ENCODE measurements around the gene IP6K1. TPM values are rescaled to one million over a fixed set of nuclear protein-coding genes. Genes with fewer than 3 reads are reported as not detected.

IP6K1 gene
- polyA plus RNA-seq, 3 donors from 2014 or later, result 18.2 to 43.6 (median 23.7) TPM

DNA sequence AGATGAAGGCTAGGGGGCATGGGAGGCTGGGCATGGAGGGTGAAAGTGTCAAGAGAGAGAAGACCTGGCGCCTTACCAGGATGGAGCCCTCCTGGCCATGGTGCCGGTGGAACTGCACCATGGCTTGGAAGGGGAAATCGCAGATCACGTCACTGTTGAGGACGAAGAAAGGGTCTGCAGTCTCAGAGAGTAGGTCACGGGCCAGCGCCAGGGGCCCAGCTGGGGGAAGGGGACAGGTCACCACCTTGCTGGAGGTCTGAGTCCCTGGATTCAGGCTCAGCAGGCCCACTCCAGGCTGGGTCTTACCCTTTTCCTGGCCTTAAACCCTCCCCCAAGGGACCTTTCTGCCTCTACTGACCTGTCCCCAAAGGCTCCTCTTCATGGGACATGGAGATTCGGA lies 63.4 kb downstream of the IP6K1 start:
- Mint-ChIP-seq H3K4me3 (peak overlapping the region; percentile 92 to 95 (median 92)), H3K4me1 (peaks cover 37 to 44% of the 10 kb centered on the region in 2 donors), H3K9me3 (peaks cover 0 to 1% (median 0%) of the 10 kb centered on the region in 6 donors), H3K36me3 (no peaks in the 10 kb centered on the region), H3K27me3 (ENCODE audit: low read depth in 3 of 3) (peaks cover 4 to 11% (median 6%) of the 10 kb centered on the region in 3 donors), H3K27ac (peak overlapping the region; percentile 85 to 97 (median 94))
- DNase-seq, result no peak

DNA sequence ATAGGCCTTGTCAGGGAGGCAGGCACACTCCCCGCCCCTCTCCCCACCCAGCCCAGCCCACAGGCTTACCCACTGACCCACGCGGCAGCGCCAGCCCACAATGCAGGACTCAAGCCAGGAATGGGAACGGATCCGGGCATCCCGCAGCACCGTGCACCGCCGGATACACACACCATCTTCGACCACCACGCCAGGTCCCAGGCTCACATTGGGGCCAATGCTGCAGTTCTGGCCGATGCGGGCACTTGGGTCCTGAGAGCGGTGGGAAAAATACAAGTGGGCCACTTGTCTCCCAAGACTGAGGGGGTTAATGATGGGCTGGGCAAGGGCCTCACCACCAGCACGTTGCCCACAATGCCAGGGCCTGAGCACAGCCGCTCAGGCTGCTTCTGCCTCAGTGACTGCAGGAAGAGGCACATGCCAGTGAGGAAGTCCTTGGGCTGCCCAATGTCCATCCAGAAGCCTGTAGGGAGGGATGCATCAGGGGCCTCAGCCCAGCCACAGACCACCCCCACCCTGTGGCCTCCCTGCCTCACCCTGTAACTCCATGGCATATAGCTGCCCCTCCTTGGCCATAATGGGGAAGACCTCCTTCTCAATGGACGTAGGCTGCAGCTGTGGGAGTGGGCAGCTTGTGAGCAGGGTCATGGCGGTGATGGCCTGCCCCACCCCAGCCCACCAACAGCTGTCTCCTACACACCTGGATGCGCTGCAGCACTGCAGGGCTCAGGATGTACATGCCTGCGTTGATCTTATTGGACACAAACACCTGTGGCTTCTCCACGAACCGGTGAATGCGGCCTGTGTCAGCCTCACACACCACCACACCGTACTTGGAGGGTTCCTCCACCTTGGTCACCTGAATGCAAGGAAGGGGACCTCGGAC lies 64.2 kb downstream of the IP6K1 start:
- Mint-ChIP-seq H3K27ac (peak overlapping the region; percentile 85 to 97 (median 94)), H3K4me1 (peaks cover 37 to 44% of the 10 kb centered on the region in 2 donors), H3K36me3 (no peaks in the 10 kb centered on the region), H3K9me3 (peaks cover 0 to 1% (median 0%) of the 10 kb centered on the region in 6 donors), H3K27me3 (ENCODE audit: low read depth in 3 of 3) (peaks cover 4 to 11% (median 6%) of the 10 kb centered on the region in 3 donors), H3K4me3 (peak overlapping the region; percentile 80 to 95 (median 92))
- DNase-seq, result no peak

DNA sequence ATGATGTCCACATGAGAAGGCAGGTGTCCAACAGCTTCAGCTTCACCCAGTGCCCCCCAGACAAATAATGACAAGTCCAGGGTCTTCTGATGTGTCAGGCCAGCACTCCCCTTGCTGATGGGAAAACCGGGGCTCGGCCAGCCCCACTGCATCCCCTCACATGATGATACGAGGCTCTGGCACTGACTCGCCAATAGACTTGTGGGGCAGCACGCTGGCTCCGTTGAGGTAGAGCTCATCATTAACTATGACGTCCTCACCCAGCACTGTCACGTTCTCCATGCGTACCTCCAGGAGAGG lies 64.8 kb downstream of the IP6K1 start:
- peaks cover 0 to 1% (median 0%) of the 10 kb centered on the region in 6 donors for H3K9me3 Mint-ChIP-seq
- peaks cover 4 to 11% (median 6%) of the 10 kb centered on the region in 3 donors for H3K27me3 Mint-ChIP-seq (ENCODE audit: low read depth in 3 of 3)
- peak overlapping the region in 2 of 6 donors; percentile 66 for H3K27ac Mint-ChIP-seq
- no peak for DNase-seq
- H3K36me3 Mint-ChIP-seq, result no peaks in the 10 kb centered on the region
- peaks cover 37 to 44% of the 10 kb centered on the region in 2 donors for H3K4me1 Mint-ChIP-seq
- peak overlapping the region in 3 of 5 donors; percentile 5 to 92 (median 25) for H3K4me3 Mint-ChIP-seq

DNA sequence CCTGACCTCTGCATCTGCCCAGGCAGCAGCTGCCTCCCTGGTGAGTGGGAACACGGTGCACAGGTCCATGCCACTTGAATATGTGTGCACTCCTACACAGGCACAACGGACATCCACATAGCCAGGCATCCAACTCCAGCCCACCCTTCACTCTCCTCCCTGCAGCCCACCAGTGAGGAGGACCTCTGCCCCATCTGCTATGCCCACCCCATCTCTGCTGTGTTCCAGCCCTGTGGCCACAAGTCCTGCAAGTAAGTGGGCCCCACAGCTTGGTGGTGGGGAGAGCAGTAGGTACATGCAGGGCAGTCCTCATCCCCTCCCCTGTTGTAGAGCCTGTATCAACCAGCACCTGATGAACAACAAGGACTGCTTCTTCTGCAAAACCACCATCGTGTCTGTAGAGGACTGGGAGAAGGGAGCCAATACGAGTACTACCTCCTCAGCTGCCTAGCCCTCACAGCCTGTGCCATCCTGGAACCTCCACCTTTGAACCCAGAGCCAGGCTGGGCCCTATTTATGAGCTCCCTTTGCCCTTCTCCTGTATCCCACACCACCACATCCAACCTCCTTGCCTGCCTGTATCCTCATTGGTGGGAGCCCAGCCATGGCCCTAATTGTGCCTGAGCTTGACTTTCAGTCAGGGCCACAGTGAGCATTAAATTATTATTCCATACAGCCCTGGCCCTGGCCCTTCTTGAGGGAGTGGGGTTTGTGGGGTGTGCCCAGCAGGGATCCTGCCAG lies 65.3 kb downstream of the IP6K1 start:
- Mint-ChIP-seq H3K4me3 (peak overlapping the region in 4 of 5 donors; percentile 0 to 38 (median 24)), H3K4me1 (peaks cover 37 to 44% of the 10 kb centered on the region in 2 donors), H3K27me3 (ENCODE audit: low read depth in 3 of 3) (peaks cover 4 to 11% (median 6%) of the 10 kb centered on the region in 3 donors), H3K36me3 (no peaks in the 10 kb centered on the region), H3K27ac (peak overlapping the region in 5 of 6 donors; percentile 28 to 69 (median 66)), H3K9me3 (peaks cover 0 to 1% (median 0%) of the 10 kb centered on the region in 6 donors)
- DNase-seq, result no peak

DNA sequence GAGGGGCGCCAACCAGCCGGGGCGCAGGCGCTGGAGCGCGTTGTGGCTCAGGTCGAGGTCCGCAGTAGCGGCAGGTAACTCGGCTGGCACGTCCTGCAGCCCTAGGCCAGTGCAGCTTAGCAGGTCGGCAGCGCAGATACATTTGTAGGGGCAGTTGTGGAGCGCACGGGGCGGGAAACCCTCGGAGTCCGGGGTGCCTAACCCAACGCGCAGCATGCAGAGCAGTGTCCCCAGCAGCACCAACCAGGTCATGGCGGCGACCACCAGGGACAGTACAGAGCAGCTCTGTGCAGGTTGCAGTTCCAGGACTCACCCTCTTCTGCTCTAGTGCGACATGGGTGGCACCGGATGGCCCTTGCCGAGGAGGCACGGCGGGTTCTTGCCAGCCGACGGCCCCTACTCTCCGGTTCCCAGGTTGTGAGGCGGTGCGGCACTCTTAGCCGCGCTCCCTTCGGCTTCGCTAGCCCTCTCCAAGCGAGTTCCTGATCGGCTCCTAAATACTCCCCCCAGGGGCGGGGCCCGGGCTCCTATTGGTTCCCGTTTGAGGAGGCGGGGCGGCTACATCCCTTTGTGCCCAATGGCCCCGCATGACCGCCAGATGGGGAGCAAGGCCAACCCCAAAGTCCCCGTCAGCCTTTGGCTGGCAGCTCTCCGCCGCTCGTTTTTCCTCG lies 67.0 kb downstream of the IP6K1 start, which contains the start of gene AMIGO3:
Gene AMIGO3 (minus strand): TSS at position 471 of the 671 bp plus-strand sequence. CDS start 219 bp downstream, at position 252.
- H3K4me1 Mint-ChIP-seq, result peaks cover 31 to 43% of the 10 kb centered on the region in 2 donors
- peaks cover 0 to 1% (median 0%) of the 10 kb centered on the region in 6 donors for H3K9me3 Mint-ChIP-seq

DNA sequence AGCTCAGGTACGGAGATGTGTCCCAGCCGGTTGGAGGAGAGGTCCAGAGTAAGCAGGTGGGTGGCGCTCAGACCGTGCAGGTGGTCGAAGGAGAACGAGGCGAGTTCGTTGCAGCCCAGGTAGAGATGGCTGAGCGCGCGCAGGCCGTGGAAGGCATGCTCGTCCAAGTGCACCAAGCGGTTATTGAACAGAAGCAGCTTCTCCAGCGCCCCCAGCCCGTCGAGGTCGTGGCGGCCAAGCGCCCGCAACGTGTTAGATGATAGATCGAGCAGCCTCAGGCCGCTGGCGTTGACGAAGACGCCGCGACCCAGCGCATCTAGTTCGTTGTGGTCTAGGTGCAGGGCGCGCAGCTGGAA lies 67.5 kb downstream of the IP6K1 start:
- DNase-seq, result no peak
- Mint-ChIP-seq H3K27ac (peak overlapping the region in 5 of 6 donors; percentile 24 to 92 (median 77)), H3K27me3 (ENCODE audit: low read depth in 3 of 3) (peaks cover 3 to 8% (median 4%) of the 10 kb centered on the region in 3 donors), H3K9me3 (peaks cover 0 to 1% (median 0%) of the 10 kb centered on the region in 6 donors), H3K4me3 (peak overlapping the region; percentile 89 to 93 (median 92)), H3K36me3 (no peaks in the 10 kb centered on the region), H3K4me1 (peaks cover 28 to 43% of the 10 kb centered on the region in 2 donors)

More for the DNA sequence above, 67.0 kb downstream of the IP6K1 start, which contains the start of gene AMIGO3:
- DNase-seq, result peak; percentile 89
- Mint-ChIP-seq H3K36me3 (no peaks in the 10 kb centered on the region), H3K4me3 (peak within 1 kb of the TSS; percentile 89 to 93 (median 92)), H3K27me3 (ENCODE audit: low read depth in 3 of 3) (peaks cover 4 to 9% (median 6%) of the 10 kb centered on the region in 3 donors), H3K27ac (peak within 1 kb of the TSS; percentile 73 to 92 (median 80))

DNA sequence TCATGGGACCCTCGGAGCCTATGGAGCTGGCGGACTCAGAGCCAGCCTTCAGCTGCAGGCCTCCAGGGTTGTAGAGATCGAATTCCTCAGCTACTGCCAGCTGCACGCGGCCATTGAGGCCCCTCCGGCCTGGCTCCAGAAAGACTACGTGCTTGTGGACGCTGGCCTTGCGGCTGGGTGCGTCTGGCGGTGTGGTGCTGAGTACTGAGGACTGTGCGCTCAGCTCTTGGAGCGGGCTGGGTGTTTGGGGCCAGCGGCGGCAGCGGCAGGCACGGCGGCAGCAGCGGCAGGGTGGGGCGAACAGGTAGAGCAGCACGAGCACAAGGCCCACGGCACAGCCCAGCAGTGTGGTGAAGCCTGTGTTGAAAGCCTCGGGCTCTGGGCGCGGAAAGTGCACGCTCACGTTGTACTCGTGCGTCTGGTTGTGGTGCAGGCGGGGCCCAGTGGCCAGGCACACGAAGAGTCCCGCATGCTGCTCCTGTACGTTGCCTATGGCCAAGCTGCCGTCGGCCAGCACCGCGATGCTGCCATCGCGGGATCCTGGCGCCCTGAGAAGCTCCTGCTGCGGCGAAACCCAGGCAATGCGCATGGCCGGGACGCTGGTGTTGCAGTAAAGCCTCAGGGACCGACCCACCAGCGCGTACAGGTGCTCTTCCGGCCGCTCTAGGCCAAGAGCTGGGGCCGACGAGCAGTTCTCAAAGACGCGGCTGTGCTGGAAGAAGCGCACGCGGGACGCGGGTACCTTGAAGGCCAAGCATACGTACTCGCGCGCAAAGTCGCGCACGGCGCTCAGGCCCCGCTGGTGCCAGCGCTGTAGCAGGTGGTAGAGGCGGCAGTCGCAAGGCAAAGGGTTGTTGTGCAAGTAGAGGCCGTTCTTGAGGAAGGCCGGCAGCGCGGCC lies 68.1 kb downstream of the IP6K1 start:
- Mint-ChIP-seq H3K9me3 (peaks cover 0 to 1% (median 0%) of the 10 kb centered on the region in 6 donors), H3K27ac (peak overlapping the region in 3 of 6 donors; percentile 73 to 80 (median 77)), H3K4me3 (peak overlapping the region; percentile 89 to 93 (median 92)), H3K4me1 (peaks cover 26 to 41% of the 10 kb centered on the region in 2 donors), H3K36me3 (no peaks in the 10 kb centered on the region), H3K27me3 (ENCODE audit: low read depth in 3 of 3) (peaks cover 0 to 6% (median 1%) of the 10 kb centered on the region in 3 donors)
- no peak for DNase-seq

DNA sequence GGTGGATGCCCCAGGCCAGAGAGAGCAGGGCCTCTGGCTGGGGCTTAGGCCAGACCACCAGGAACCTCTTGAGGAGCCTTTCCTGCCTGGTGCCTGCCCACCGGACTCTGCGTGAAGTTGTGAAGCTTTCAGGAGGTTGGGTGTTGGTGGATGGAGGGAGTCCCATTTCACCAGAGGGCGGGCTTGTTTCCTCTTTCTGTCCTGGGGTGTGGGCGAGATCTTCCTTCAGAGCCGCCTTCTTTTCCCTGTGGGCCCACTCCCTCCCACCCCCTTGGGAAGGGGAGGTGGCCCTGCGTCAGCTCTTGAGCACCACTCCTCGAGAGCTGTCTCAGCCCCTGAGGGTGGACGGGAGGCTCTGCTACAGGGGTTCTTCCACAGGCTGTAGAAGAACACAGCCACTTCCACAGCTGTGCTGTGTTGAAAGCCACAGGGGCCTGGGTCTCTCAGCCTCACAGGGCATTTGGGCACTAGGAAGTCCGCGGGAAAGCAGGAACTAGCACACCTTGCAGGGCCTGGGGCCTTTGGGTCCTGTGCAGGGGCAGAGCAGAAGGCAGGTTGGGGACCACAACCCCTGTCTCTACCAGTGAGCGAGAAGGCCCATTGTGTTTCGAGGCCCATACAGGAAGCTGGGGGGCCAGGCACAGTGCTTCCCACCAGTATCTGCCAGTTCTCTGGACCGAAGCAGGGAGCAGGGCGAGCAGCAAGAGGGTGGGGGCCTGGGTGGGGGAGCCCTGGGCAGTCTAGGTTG lies 69.0 kb downstream of the IP6K1 start:
- Mint-ChIP-seq H3K4me3 (peak overlapping the region in 4 of 5 donors; percentile 12 to 57 (median 34)), H3K9me3 (peaks cover 0 to 1% (median 0%) of the 10 kb centered on the region in 6 donors), H3K27me3 (ENCODE audit: low read depth in 3 of 3) (peaks cover 0 to 2% (median 0%) of the 10 kb centered on the region in 3 donors), H3K27ac (no peak overlapping the region), H3K36me3 (no peaks in the 10 kb centered on the region), H3K4me1 (peaks cover 26 to 39% of the 10 kb centered on the region in 2 donors)
- DNase-seq, result no peak

DNA sequence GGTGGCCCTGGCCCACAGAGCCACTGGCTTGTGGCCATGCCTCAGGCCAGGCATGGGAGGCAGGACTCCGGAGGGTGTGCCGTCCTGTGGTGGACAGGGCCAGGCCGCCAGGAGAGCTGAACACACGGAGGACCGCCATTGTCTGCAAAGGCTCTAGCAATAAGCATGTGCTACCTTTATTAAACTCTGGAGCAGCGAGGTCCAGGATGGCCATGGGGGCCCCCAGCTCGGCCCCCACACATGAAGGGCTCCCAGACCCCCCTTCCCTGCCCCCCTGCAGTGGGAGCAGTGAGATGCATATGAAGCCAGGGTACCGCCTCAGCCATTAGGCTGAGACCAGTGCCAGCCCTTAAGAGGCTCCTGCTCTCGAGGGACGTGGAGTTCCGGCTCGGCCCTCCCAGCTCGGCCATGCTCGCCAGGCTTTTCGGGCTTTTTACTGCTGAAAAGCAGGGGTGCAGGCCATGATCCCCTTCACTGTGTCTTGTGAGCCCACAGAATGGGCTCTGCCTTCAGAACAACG lies 69.6 kb downstream of the IP6K1 start:
- Mint-ChIP-seq H3K36me3 (no peaks in the 10 kb centered on the region), H3K27me3 (ENCODE audit: low read depth in 3 of 3) (peaks cover 0 to 2% (median 0%) of the 10 kb centered on the region in 3 donors), H3K27ac (no peak overlapping the region), H3K9me3 (peaks cover 0 to 1% (median 0%) of the 10 kb centered on the region in 6 donors), H3K4me3 (no peak overlapping the region), H3K4me1 (peaks cover 32 to 41% of the 10 kb centered on the region in 2 donors)
- DNase-seq, result no peak

DNA sequence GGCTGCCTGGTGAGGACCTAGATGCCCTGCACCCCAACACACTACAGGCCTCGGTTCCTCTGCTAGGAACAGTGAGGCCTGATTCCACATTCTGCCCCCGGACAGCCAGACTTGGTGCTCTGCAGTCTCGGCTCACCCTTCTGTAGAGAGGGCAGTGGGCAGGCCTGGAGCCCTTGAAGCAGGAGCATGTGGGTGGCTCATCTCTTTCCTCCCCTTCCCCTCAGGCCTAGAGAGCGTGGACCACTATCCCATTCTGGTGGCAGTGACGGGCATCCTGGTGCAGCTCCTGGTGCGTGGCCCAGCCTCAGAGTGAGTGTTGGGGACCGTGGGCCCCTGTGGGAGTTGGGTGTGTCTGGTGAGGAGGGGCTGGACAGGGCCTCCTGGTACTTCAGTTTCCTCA lies 70.2 kb downstream of the IP6K1 start:
- no peak overlapping the region for H3K4me3 Mint-ChIP-seq
- peaks cover 0 to 2% (median 0%) of the 10 kb centered on the region in 3 donors for H3K27me3 Mint-ChIP-seq (ENCODE audit: low read depth in 3 of 3)
- no peak for DNase-seq

DNA sequence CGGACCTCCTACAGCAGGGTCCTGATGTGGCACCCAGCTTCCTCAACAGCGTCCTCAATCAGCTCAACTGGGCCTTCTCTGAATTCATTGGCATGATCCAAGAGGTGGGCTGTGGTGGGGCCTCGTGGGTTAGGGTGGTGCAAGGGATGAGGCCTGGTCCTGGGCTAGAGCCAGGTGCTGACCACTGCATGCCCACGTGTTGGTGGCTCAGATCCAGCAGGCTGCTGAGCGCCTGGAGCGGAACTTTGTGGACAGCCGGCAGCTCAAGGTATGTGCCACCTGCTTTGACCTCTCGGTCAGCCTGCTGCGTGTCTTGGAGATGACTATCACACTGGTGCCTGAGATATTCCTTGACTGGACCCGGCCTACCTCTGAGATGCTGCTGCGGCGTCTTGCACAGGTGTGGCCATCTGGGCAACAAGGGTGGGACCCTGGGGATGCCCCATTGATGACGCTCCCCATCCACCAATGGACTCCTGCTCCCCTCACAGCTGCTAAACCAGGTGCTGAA lies 70.7 kb downstream of the IP6K1 start:
- Mint-ChIP-seq H3K4me3 (no peak overlapping the region), H3K36me3 (no peaks in the 10 kb centered on the region), H3K9me3 (no peaks in the 10 kb centered on the region), H3K27me3 (ENCODE audit: low read depth in 3 of 3) (peaks cover 0 to 2% (median 0%) of the 10 kb centered on the region in 3 donors), H3K4me1 (peaks cover 43 to 44% of the 10 kb centered on the region in 2 donors), H3K27ac (no peak overlapping the region)
- no peak for DNase-seq

More for the DNA sequence above, 70.2 kb downstream of the IP6K1 start:
- Mint-ChIP-seq H3K4me1 (peaks cover 38 to 44% of the 10 kb centered on the region in 2 donors), H3K9me3 (no peaks in the 10 kb centered on the region), H3K27ac (no peak overlapping the region), H3K36me3 (no peaks in the 10 kb centered on the region)
